Fibroblast of villous mesenchyme (primary cell): ENCODE data around the gene SKA2. TPM values are rescaled to one million over a fixed set of nuclear protein-coding genes. Genes with fewer than 3 reads are reported as not detected.

Experiments
- DNase-seq: peaks from one replicate; pipeline ENCODE4 v3.0.0-alpha.2; 2010; ENCODE audit warnings: low read depth
- H3K4me3 ChIP-seq: 2 replicates; pipeline ENCODE4 v1.5.1; 2011; ENCODE audit warnings: low read depth, mild to moderate bottlenecking, low read length
- total RNA-seq: library from RNA; depleted of rRNA; stranded (reverse); fragments of >200 nt; gene quantifications from 2 replicates; pipeline ENCODE4 v1.2.3, GENCODE V29; 2012
- TF ChIP-seq, protein P1 (sequence below): IDR thresholded peaks from 2 replicates; pipeline ENCODE4 v1.5.1; 2012; ENCODE audit warnings: low read depth, mild to moderate bottlenecking, low read length; ENCODE audit not compliant: insufficient read depth

The SKA2 gene
- total RNA-seq, 1 donor = 68.2 TPM

DNA sequence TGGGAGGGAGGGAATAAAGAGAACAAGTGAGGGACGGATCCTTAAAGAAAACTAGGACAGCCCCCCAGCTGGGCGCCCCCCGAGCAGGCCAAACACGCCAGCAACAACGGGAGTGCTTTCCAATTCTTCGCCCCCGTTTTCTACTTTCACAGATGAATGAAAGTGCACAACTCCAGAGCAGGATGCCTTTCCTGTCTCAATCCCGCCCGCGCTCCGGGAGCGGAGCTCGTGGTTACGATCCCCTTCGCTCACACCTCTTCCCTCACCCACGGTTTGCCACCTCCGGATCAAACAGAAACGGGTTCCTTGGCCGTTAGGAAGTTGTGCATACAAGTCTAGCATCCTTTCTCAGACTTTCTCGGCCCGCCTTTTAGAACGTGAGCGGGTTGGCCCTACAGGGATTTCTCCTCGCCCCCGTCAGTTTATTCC is 680 bp downstream of the SKA2 start:
- H3K4me3 ChIP-seq = peak overlapping the region; percentile 77
- peak; percentile 56 for DNase-seq
- TF ChIP-seq, protein P1, sequence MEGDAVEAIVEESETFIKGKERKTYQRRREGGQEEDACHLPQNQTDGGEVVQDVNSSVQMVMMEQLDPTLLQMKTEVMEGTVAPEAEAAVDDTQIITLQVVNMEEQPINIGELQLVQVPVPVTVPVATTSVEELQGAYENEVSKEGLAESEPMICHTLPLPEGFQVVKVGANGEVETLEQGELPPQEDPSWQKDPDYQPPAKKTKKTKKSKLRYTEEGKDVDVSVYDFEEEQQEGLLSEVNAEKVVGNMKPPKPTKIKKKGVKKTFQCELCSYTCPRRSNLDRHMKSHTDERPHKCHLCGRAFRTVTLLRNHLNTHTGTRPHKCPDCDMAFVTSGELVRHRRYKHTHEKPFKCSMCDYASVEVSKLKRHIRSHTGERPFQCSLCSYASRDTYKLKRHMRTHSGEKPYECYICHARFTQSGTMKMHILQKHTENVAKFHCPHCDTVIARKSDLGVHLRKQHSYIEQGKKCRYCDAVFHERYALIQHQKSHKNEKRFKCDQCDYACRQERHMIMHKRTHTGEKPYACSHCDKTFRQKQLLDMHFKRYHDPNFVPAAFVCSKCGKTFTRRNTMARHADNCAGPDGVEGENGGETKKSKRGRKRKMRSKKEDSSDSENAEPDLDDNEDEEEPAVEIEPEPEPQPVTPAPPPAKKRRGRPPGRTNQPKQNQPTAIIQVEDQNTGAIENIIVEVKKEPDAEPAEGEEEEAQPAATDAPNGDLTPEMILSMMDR = no peak

- DNase-seq = peak; percentile 5
- TF ChIP-seq, protein P1 = no peak
- peak overlapping the region; percentile 77 for H3K4me3 ChIP-seq
These were observed 2.1 kb downstream of the SKA2 start for GRCh38 chr17:59152925-59153324.

GRCh38 chr17:59151591-59151990 is 3.4 kb downstream of the SKA2 start:
- H3K4me3 ChIP-seq = peak overlapping the region; percentile 32
- TF ChIP-seq, protein P1 = no peak

DNA sequence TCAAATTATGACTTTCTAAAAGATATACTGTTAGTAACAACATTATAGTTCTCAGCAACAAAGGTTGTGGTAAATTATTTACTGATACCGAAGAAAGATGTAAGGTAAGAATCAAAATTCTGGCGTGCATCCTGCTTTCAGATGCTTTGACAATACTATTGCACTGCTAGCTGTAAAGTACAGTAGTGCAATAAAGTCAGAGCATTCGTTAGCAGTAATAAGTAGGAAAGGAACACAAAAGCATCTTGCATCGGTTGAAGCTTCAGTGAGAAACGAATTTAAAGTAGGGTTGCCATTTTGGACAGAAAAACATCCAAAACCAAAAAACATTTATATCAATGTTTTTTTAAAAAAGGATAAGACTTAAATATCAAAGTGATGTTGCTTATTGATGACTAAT is 4.0 kb downstream of the SKA2 start:
- TF ChIP-seq, protein P1 = no peak
- DNase-seq = peak; percentile 8
- H3K4me3 ChIP-seq = no peak overlapping the region

More at GRCh38 chr17:59151591-59151990, 3.4 kb downstream of the SKA2 start:
- DNase-seq = peak; percentile 30

GRCh38 chr17:59149841-59150511 is 5.0 kb downstream of the SKA2 start:
- no peak overlapping the region for H3K4me3 ChIP-seq
- DNase-seq = no peak

DNA sequence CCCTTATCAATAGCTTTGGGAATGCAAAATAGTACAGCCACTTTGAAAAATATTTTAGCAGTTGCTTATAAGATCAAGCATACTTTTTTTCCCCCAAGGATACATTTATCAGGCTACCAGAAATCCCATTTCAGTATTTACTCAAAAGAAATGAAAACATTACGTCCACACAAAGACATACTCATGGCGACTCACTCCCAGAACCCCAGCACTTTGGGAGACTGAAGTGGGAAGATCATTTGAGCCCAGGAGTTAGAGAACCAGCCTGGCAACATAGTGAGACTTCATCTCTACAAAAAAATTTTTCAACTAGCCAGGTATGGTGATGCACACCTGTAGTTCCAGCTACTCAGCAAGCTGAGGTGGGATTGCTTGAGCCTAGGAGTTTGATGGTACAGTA is 5.9 kb downstream of the SKA2 start:
- H3K4me3 ChIP-seq = no peak overlapping the region
- DNase-seq = peak; percentile 24
- TF ChIP-seq, protein P1 = no peak

More at GRCh38 chr17:59149841-59150511, 5.0 kb downstream of the SKA2 start:
- TF ChIP-seq, protein P1 = no peak
